Limb (tissue), 2 donors: ENCODE results near the gene EDA.
A peak's percentile ranks its signal among the peaks of the same experiment; 100 is the strongest.

Experiments
- DNase-seq, 2 donors: peaks; one replicate each; pipeline ENCODE4 v3.0.0-alpha.2; 2016; ENCODE audit errors: extremely low spot score in 2 of 2

EDA gene

GRCh38 chrX:70026112-70026850 lies 410.4 kb downstream of the EDA start:
- no peak for DNase-seq

DNA sequence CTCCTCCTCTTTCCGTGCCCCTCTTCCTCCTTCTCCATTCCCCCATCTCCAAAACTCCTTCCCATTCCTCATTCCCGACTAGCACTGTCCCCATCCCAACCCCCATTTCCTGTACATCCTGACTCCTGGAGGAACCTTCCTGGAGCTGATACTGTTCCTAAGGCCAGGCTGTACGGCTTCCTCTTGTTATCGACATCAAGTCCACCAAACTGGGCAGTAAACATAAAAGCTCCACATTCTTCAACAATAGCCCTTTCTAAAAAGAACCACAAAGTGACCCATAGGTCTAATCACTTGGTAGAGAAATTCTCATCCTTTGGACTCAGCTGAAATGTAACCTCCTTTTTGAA lies 410.9 kb downstream of the EDA start:
- DNase-seq: no peak

DNA sequence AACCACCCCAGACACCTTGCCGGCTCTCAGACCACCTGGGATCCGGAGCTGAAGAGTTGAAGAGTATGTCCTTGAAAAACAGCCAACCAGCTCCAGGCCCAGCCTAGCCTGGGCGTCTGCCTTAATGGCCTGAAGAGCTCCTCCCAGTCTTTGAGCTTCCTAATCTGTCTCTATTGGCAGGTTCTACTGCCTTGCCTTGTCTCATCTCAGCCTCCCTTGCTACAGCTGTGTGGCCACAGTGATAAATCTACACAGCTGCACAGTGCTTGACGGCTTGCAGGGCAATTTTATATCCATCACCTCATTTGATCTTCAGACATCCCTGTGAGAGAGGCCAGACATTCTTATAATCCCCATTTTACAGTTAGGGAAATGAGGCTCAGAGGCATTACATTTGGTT lies 413.9 kb downstream of the EDA start:
- DNase-seq: peak in 1 of 2 donors; percentile 25

DNA sequence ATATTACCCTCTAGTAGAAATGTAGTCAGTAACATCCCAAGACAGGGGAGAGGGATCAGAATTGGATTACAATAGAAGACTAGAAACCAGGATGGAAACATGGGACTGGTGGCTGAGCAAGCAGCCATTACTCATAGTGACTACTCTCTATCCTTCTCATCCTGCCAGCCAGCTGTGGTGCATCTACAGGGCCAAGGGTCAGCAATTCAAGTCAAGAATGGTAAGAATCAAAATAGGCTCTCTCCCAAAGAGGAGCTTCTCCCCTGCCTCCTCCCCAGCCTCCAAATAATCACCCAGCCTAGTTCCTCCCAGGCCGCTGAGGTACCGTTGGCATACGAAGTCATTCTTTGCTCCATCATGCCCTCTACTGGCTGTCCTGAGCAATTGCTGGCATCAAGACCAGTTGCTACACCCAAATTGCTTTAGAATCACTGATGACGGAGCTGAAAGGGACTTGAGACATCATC lies 414.4 kb downstream of the EDA start:
- DNase-seq: peak; percentile 38 to 54

GRCh38 chrX:70032792-70033191 lies 416.9 kb downstream of the EDA start:
- no peak for DNase-seq

DNA sequence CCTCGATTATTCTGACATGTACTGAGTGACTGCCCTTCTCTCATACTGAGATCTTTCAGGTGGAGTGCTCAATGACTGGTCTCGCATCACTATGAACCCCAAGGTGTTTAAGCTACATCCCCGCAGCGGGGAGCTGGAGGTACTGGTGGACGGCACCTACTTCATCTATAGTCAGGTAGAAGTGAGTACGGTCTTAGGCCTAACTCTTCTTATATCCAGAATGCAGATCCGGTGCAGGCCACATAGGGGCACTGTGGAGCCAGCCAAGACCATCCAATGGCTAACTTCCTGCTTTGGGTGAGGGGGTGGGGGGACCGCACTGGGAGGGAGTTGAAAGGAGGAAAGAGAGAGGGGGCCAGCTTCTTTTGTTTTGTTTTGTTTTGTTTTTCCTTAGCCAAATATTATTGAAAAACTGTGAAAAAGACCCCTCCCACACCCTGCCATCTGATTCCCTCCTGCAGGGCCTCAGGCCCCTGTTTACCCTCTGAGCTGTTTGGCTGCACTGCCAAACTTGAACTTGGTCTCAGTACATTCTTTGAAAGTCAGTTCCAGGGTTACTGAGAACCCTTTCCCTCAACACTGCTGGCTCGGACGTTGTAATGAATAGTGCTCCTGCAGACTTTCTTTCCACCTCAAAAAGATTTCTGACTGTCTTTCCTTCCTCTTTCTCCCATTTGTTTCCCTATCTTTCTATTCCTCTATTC lies 417.6 kb downstream of the EDA start:
- DNase-seq: peak in 1 of 2 donors; percentile 45

- no peak for DNase-seq
These were observed 418.7 kb downstream of the EDA start for GRCh38 chrX:70034646-70035045.

GRCh38 chrX:70038515-70038914 lies 422.6 kb downstream of the EDA start:
- DNase-seq: no peak

- no peak for DNase-seq
These were observed 423.0 kb downstream of the EDA start for GRCh38 chrX:70038951-70039350.

DNA sequence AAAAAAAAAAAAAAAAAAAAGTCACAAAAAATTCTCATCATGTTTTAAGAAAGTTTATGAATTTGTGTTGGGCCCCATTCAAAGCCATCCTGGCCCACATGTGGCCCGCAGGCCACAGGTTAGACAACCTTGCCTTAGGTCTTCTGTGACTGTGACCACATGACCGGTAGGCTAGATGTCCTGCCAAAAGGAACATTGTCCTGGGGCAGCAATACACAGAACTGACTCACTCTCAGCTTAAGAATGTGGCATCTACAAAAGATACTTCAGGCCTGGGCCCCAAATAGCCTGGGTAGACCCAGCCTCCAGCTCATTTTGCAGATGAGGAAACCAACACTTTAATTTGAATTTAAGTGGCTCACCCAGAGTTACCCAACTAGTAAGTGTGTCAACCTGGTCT lies 423.8 kb downstream of the EDA start:
- no peak for DNase-seq

DNA sequence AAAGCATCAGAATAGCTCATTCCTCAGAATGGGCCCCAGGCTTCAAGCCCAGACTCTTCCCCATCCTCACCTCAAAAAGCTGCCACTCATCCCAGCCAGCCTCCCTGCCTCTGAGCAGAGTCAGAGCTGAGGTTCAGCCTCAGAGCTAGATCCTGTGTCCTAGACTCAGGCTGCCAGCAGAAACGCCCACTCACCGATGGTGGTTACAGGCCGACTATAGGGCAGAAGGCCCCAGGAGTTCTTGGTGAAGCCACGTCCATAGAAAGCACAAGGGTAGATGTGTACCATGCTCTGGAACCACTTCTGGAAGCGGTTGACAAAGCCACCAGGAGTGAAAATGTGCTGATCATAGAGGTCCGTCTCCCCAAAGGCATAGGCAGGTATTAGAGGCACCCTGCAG lies 426.1 kb downstream of the EDA start:
- no peak for DNase-seq

GRCh38 chrX:70042399-70043371 lies 426.8 kb downstream of the EDA start:
- DNase-seq: no peak

DNA sequence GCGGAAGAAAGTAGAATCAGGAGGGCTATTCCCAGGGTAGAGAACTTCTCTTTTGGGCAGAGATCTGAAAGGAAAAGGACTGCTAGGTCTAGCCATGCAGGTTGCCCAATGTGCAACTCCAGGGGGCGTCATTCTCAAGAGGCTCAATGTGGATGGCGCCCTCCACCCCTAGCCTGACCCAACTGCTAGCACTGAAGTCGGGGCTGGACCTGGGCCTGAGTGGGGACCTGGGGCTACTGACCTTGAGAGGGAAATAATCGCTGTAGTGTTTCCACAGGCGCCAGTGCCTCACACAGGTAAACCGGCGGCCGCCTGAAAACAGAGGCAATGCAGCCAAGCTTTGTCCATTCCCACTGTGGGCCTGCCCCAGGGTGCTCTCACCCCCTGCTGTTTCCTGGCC lies 427.8 kb downstream of the EDA start:
- DNase-seq: no peak

DNA sequence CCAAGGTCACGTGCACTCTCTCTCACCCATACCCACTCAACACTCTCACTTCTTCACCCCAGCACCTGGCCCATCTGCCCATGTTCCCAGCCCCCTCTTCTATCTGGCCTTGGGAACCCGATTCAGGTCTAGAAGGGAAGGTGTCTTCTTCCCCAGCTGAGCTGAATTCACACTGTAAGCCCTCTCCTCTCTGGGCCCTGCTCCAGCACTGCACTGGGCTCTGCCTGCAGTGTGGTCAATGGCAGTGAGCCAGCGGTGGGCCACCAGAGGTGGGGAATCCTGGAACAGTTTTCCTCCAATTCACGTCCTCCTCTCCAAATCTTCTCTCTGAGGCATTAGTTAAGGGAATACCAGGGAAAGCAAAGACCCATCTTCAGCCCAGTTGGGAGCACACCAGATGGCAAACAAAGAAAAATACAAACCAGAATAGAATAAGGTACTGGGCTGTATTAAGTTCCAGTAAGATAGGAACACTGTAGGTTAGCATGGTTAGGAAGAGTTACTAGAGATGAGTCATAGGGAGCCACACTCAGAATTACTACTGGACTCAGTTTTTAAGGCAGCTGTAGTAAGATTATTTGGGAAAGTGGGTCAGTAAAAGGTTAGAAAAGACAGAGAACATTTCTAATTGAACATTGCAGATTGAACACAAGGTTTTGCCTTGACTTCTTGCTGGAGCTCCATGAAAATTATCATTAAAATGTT lies 428.8 kb downstream of the EDA start:
- no peak for DNase-seq

GRCh38 chrX:70046978-70047377 lies 431.1 kb downstream of the EDA start:
- no peak for DNase-seq

GRCh38 chrX:70049406-70049805 lies 433.5 kb downstream of the EDA start:
- no peak for DNase-seq

GRCh38 chrX:70049925-70050324 lies 434.0 kb downstream of the EDA start, which contains the start of gene AWAT2:
AWAT2 (minus strand) TSS chrX:70049938; CDS start chrX:70049932, 6 bp downstream.
- no peak for DNase-seq

DNA sequence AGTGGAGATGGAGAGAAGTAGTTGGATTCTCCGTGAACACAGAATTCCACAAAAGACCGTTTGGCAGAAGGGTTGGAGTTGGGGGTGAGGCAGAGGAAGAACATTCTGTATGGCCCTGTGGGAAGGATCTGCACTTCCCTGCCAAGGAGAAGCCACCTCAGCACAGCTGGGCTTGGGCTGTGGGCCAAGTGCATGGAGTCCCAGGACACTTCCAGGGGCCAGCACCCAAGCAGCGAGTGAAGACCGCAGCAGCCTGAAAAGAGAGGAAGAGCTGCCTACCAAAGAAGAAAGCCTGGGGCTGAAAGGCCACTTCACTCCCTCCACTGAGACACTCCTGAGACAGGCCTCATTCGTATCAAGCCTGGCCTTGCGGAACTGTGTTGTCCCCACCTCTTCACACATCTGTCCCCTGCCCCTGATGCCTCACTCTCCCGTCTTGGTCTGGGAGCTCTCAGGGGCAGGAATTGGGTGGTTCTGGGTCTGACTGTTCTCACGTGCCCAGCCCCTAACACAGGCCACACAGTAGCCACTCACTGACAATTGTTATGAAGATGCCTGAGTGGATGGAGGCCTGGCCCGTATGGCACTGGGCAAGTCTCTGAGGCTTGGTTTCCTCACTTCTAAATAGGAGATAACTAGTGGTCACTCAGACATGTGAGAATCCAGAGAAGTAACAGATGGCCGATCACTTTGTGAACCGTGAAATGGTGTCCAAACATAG lies 437.1 kb downstream of the EDA start:
- no peak for DNase-seq

DNA sequence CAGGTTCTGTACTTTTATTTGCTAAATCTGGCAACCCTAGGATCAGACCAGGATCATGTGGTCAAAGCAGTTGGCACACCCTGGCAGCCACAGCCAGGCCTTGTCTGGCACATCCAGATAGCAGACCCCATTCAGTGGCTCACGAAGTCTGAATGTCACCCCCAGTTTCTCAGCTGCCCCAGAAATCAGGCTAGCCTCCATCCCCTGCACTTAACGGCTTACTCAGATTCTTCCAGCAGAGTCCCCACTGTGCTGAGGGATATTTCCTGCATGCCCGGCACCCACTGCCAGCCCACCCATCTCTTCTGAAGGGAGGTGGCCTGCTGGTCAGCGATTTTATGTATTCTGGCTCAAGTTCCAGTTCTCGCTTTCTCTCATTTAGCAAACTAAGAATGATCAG lies 438.5 kb downstream of the EDA start:
- no peak for DNase-seq

DNA sequence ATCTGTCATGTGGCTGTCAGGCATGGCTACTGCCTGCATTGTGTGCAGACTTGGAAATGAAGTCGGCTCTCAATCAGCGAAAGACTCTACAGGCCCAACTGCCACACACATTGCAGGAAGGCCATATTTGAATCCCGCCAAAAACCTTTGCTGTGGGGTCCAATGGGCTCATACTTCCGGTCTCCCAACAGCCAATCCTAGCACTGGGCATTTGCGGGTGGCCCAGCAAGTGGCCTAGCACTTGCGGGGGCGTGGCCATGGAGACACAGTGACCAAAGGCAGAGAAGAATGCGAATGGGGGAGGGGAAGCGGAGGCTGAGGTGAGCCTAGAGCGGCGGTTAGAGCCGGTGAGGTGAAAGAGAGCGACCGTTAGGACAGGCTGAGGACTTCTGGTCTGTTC lies 446.2 kb downstream of the EDA start, which contains the start of gene OTUD6A:
OTUD6A (plus strand) TSS at position 382 of the 400 bp plus-strand sequence. CDS start 68 bp downstream, outside the sequence.
- no peak for DNase-seq
